Measurements from ENCODE around the gene C1GALT1.

DNA sequence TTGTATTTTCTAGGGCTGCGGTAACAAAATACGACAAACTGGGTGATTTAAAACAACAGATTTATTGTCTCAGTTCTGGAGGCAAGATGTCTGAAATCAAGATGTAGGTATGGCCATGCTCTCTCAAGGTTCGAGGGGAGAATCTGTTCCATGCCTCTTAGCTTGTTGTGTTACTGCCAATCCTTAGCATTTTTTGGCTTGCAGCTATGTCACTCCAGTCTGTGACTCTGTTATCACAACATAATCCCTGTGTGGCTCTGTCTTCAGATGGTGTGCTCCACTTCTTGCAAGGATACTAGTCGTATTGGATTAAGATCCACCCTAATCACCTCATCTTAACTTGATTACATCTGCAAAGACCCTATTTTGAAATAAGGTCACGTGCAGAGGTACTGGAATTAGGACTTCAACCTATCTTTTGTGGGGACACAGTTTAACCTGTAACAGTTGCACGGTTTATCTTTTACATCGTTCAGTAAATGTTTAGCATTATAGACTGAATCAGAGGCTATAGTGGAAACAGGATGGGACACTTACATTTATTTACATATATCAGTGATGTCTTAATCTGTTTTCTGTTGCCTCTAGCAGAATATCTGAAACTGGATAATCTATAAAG, 3.1 kb downstream of the C1GALT1 start:
- TF ChIP-seq, protein P1, sequence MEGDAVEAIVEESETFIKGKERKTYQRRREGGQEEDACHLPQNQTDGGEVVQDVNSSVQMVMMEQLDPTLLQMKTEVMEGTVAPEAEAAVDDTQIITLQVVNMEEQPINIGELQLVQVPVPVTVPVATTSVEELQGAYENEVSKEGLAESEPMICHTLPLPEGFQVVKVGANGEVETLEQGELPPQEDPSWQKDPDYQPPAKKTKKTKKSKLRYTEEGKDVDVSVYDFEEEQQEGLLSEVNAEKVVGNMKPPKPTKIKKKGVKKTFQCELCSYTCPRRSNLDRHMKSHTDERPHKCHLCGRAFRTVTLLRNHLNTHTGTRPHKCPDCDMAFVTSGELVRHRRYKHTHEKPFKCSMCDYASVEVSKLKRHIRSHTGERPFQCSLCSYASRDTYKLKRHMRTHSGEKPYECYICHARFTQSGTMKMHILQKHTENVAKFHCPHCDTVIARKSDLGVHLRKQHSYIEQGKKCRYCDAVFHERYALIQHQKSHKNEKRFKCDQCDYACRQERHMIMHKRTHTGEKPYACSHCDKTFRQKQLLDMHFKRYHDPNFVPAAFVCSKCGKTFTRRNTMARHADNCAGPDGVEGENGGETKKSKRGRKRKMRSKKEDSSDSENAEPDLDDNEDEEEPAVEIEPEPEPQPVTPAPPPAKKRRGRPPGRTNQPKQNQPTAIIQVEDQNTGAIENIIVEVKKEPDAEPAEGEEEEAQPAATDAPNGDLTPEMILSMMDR (IDR thresholded peaks at IDR 0.05): no peak
- TF ChIP-seq POLR2A (IDR thresholded peaks at IDR 0.05): no peak
- no peak for TF ChIP-seq EP300 (IDR thresholded peaks at IDR 0.05)

All from tibial nerve (tissue), 4 donors.